ENCODE results near the gene NME8. TPM values are rescaled to one million over a fixed set of nuclear protein-coding genes. Genes with fewer than 3 reads are reported as not detected.

The NME8 gene
- total and polyA plus RNA-seq, 2 donors (not counting 3 experiments of a cell fraction or from before 2014, with no cell fraction given), result not detected

GRCh38 chr7:37901890-37902524, 53.6 kb downstream of the NME8 start:
- intact Hi-C loops (cut with micrococcal nuclease), result loop anchor here (1.0 to 2.0 kb wide), 3 partner anchors 205 to 417 kb away; no protein-coding TSS in a partner anchor
- Histone ChIP-seq H3K9me1 (replicated peaks; ENCODE audit: control insufficient read depth, extremely low read depth, insufficient read depth, low read length) (no peaks in the 10 kb centered on the region), H3K4me1 (ENCODE audit: control insufficient read depth, extremely low read depth, insufficient read depth, low read length) (no peaks in the 10 kb centered on the region), H3K4me3 (replicated peaks in 1 of 3; ENCODE audit: insufficient read depth in 1 of 3, low read depth in 1 of 3, low read length in 3 of 3) (no peak overlapping the region), H4K20me1 (replicated peaks; ENCODE audit: control insufficient read depth, extremely low read depth, insufficient read depth, low read length) (no peaks in the 10 kb centered on the region), H3K27ac (ENCODE audit: insufficient read depth, low read depth, low read length) (no peak overlapping the region), H3K27me3 (ENCODE audit: control insufficient read depth in 2 of 2, insufficient read depth in 2 of 2, low read length in 2 of 2) (no peaks in the 10 kb centered on the region), H3K4me2 (ENCODE audit: insufficient read depth, low read length) (no peak overlapping the region), H3K36me3 (ENCODE audit: control insufficient read depth in 2 of 2, extremely low read depth in 1 of 2, insufficient read depth in 2 of 2, low read length in 2 of 2) (no peaks in the 10 kb centered on the region), H3K9ac (replicated peaks; ENCODE audit: extremely low read depth, insufficient read depth, low read length) (no peak overlapping the region), H3K79me2 (ENCODE audit: control insufficient read depth, insufficient read depth, low read length) (no peaks in the 10 kb centered on the region), H3K9me3 (replicated peaks; ENCODE audit: control insufficient read depth, insufficient read depth, low read length) (no peaks in the 10 kb centered on the region), H2AFZ (ENCODE audit: low read depth, low read length) (no peak overlapping the region)
- no peak for TF ChIP-seq CTCF (IDR thresholded peaks at IDR 0.05; ENCODE audit: extremely low read depth in 1 of 2, insufficient read depth in 1 of 2, low read depth in 1 of 2, low read length in 2 of 2)
- TF ChIP-seq FOS (IDR thresholded peaks at IDR 0.05; ENCODE audit: borderline replicate concordance, insufficient read depth, low read length), result no peak
- TF ChIP-seq POLR2A (IDR thresholded peaks at IDR 0.05; ENCODE audit: low read depth, low read length), result no peak
- no peak for TF ChIP-seq JUN (IDR thresholded peaks at IDR 0.05; ENCODE audit: borderline replicate concordance, insufficient read depth, insufficient read length, low read depth)
- TF ChIP-seq GATA2 (IDR thresholded peaks at IDR 0.05; ENCODE audit: insufficient read depth, insufficient read length, low read depth, low read length), result no peak
- TF ChIP-seq POLR2AphosphoS5 (IDR thresholded peaks at IDR 0.05; ENCODE audit: insufficient read depth, low read depth, low read length), result no peak
- no peak for TF ChIP-seq EZH2 (IDR thresholded peaks at IDR 0.05; ENCODE audit: borderline replicate concordance, low read depth, low read length, severe bottlenecking)
- TF ChIP-seq, protein P1, sequence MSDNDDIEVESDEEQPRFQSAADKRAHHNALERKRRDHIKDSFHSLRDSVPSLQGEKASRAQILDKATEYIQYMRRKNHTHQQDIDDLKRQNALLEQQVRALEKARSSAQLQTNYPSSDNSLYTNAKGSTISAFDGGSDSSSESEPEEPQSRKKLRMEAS (IDR thresholded peaks at IDR 0.05; ENCODE audit: insufficient read depth, insufficient read length), result no peak
- BruUV-seq (replicated peaks), result no TSS peak
- ChIA-PET POLR2A (no interaction called here), CTCF (interaction anchor here (0.9 to 4.0 kb wide), 19 partner anchors 7 to 758 kb away, joined by 3 to 27 read pairs (median 6); partner anchors contain the start of gene SFRP4)
- DNase-seq (ENCODE audit: low read depth, low spot score) (no peak), FAIRE-seq (no peak)
- dilution Hi-C loops (cut with MboI; ENCODE audit: extremely low pct_ligation_motif_present, low sequenced_read_pairs), result no loop called here

Measured in endothelial cell of umbilical vein (primary cell).